HT1080 (cell line): Measurements from ENCODE around the gene FAM171A1. TPM values are rescaled to one million over a fixed set of nuclear protein-coding genes. Genes with fewer than 3 reads are reported as not detected.
"Not testable (repeated sequence)": the region's sequence is repeated elsewhere in the genome, so short reads cannot be mapped to it uniquely, and the experiment has no call there.

Experiments
- DNase-seq: peaks from one replicate; pipeline ENCODE4 v3.0.0-alpha.2; 2015; ENCODE audit warnings: low read depth
- total RNA-seq: library from RNA; depleted of rRNA; stranded (reverse); fragments of >200 nt; shearing (Covaris generic); gene quantifications from 2 replicates; pipeline ENCODE4 v1.2.3, GENCODE V29; 2014

Gene FAM171A1
- total RNA-seq, 1 experiment from 2014 or later = 41.3 TPM

DNA sequence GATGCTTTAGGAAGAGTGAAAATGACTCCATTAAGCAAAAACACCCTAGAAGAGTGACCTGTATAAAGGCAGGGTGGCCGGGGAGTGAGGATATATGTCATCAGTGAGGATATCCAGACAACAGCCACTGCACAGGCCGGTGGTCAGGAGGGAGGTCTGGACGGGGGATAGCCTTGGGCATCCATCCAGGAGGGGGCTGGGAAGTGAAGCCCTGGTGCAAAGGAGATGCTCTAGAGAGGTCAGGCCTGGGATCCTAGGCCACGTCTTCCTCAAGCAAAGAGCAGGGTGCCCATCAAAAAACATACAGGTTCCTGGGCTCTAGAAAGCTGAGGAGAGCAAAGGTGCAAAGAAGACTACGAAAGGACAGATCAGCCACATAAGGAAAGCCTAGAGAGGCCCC, 25.6 kb downstream of the FAM171A1 start:
- DNase-seq = no peak

DNA sequence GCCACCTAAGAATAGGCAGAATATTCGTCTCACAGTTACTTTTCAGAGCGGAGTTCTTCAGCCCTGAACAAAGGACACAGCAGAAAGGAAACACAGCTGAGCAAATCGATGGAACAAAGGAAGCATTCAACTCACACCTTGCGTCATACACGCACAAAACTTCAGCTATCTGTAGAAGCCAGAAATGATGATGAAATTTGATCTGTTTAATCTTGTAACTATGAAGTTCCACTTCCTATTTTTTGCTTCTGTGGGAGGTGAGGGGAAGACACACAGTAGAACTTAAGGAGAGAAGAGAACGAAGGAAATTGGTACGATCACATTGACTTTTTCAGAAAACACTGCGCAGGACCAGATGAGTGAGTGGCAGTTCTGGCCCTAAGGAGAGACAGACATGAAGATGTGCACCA, 26.2 kb downstream of the FAM171A1 start:
- DNase-seq = peak; percentile 94

DNA sequence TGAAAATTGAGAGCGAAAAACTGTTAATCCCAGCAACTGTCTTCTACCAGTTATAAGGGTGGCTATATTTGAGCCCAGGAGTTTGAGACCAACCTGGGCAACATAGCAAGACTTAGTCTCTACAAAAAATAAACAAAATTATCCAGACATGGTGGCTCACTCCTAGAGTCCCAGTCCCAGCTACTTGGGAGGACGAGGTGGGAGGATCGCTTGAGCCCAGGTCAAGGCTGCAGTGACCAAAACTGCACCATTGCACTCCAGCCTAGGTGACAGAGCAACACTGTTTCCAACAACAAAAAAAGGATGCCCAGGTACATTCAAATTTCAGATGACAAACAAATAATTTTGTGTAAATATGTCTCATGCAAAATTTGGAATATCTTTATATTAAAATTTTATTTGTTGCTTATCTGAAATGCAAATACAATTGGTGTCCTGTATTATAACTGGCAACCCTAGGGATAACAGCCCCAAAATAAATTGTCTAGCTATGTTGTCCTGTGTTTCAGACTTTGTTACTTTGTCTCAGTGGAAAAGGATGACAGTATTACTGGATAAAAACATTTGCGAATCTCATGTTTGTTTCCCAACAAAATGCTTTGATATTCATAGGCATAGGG, 26.7 kb downstream of the FAM171A1 start:
- no peak for DNase-seq

DNA sequence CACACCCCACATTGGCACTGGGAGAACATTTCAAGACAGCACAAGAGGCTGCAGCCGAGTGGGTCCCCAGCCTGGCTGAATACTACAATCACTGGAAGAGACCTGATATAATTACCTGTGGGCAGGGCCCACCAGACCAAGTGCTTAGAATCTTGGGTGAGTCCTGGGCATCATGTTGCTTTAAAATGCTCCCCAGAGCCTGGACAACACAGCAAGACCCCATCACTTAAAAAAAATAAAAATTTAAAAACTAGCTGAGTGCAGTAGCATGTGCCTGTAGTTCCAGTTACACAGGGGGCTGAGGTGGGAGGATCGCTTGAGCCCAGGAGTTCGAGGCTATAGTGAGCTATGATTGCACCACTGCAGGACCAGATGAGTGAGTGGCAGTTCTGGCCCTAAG, 28.1 kb downstream of the FAM171A1 start:
- DNase-seq = no peak

DNA sequence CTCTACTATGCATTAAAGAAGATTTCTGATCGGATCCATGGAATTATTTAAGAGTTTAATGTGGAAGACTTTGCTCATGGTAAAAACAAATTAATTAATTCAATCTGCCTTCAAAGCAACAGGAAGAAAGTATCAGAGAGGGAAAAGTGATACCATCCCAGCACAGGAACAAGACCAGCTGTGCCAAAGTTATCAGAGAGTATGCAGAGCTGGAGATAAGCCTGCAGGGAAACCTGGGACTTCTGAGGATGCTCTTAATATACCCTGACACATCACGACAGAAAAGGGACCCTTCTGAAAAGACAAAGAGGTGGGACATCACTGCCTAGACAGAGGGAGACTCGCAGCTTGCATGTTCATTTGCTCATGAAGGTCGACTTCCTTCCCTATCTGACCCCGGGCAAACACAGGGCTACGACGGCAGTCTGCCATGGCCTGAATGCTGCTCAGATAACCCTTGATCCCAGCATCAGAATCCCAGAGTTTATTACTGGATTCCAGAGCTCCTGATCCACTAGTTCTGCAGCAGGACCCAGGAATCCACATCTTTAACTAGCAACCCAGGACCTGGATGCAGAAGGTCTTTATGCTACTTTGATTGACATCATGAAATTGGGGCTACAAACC, 29.5 kb downstream of the FAM171A1 start:
- DNase-seq = no peak

DNA sequence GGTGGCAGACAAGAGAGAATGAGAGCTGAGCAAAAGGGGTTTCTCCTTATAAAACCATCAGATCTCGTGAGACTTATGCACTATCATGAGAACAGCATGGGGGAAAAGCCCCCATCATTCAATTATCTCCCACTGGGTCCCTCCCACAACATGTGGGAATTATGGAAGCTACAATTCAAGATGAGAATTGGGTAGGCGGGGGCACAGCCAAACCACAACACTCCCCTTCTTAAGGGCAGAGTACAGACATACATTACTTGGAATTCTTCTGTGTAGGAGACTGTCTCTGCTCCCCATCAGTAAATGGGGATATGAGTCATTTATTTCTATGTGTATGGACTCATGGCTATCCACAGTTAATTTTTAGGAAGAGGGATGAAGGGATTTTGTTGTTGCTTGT, 31.2 kb downstream of the FAM171A1 start:
- no peak for DNase-seq

DNA sequence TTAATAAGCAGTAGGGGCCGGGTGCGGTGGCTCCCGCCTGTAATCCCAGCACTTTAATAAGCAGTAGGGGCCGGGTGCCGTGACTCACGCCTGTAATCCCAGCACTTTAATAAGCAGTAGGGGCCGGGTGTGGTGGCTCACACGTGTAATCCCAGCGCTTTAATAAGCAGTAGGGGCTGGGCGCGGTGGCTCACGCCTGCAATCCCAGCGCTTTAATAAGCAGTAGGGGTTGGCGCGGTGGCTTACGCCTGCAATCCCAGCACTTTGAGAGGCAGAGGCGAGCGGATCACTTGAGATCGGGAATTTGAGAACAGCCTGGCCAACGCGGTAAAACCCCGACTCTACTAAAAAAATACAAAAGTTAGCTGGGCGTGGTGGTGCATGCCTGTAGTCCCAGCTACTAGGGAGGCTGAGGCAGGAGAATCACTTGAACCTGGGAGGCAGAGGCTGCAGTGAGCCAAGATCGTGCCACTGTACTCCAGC, 33.6 kb downstream of the FAM171A1 start:
- DNase-seq = not testable (repeated sequence)

DNA sequence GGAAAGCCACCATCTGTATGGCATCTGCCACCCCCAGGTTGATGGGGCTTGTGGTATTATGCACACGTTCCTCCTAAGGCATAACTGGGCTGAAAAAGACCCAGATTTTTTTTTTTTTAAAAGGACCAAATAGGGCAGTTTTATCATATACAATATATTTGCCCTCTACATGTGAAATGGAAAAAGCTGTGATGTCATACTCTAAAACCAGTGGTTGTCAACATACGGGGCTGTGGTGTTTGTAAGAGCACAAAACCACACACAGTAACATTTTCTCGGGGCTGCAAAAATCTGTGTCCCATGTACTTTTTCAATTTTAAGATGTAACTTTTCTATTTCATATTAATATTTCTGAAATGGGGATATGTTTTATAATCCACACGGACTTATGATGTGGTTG, 34.9 kb downstream of the FAM171A1 start:
- DNase-seq = no peak

DNA sequence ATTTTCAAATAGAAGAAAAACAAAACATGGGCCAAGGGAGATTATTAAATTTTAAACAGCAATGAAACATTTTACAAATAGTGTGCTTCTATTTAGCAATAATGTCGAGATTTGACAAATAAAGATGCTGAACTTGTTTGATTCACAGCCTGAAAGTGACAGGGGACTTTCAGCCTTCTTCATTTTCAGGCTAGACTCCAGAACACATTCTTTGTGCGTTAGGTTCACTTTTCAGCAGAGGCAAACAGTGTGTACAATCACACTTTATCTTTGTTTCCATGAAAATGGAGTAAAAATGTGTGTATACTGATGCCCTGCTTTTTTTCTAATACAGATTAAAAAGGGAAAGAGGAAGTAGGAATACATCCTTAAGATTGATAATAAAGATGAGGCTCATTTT, 35.6 kb downstream of the FAM171A1 start:
- DNase-seq = no peak

DNA sequence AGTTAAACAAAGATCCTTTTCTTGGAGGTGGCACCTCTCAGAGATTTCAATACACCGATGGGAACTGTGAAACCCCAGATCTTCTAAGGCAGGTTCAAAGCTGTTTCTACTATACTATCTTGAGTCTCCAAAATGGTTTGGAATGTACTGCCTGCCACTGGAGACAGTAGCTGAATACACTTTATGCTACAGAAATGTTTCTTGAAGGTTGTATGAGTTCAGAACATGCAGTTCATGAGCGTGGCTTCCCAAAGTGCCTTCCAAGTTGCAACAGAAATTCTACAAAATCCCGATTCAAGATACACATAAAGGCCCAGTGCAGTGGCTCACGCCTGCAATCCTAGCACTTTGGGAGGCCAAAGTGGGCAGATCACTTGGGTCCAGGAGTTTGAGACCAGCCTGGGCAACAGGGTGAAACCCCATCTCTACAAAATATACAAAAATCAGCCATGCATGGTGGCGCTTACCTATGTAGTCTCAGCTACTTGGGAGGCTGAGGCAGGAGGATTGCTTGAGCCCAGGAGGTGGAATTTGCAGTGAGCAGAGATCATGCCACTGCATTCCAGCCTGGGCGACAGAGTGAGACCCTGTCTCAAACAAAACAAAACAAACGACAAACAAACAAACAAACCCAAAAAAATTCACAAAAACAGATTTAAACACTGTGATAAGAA, 36.3 kb downstream of the FAM171A1 start:
- DNase-seq = no peak

DNA sequence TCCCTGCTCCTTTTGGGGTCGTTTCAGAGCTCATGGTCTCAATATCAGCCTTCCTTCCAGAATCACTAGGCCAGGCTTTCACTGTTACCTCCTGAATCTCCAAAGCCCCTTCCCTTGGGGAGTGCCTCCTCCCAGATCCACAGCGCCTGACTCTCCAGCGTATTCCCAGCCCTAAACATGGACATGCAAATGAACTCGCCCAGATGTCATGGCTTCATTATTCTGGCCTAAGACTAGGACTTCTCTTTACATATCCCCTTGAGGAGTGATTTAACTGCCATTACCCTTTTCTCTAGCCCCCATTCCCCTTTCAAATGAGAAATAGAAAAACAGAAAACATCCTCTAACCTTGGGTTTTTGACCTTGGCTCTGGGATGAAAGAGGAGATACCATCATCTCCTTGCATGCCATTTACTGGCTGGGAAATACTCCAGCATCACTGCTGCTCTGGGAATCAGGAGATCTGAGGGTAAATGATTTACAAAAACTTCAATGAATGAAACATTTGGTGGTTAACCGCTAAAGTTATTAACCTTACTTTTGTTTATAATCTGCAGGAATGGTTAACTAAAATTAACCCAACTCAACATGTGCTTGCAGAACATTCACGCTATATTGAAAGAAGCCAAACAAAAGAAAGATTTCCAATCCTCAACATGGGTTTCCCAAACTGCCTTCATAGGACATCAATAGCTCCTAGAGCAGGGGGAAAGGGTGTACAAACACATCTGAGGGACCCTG, 37.0 kb downstream of the FAM171A1 start:
- DNase-seq = no peak

DNA sequence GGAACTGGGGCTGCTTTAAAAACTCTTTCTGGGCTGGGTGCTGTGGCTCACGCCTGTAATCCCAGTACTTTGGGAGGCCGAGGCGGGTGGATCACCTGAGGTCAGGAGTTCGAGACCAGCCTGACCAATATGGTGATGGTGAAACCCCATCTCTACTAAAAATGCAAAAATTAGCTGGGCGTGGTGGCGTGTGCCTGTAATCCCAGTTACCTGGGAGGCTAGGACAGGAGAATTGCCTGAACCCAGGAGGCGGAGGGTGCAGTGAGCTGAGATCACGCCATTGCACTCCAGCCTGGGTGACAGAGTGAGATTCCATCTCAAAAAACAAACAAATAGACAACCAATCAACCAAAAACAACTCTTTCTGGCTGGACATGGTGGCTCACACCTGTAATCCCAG, 37.9 kb downstream of the FAM171A1 start:
- DNase-seq = not testable (repeated sequence)

DNA sequence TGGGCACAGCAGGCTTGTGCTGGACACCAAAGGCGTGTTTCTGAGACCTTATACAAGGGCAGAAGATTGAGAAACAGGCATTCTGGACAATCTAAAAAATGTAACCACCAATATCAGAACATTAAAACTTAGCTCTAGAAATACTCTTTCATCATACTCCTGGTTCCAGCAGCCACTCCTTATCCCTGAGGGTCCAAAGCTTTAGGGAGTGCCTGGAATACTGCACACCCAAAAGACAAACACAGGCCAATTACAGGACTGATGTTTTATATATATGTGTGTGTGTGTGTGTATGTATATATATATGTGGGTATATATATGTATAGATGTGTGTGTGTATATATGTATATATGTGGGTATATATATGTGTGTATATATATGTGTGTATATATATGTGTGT, 39.6 kb downstream of the FAM171A1 start:
- no peak for DNase-seq

DNA sequence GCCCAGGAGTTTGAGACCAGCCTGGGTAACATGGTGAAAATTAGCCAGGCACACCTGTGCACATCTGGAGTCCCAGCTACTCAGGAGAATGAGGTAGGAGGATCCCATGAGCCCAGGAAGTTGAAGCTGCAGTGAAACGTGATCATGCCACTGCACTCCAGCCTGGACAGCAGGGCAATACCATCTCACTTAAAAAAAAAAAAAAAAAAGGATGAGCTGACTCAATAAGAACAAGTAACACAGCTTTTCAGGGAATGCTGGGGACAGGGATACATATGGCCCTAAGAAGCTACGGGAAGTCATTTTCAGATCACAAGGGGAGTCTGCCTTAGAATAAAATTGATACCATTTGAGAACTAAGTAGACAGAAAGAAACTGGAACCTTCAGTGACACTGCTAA, 41.7 kb downstream of the FAM171A1 start:
- no peak for DNase-seq

DNA sequence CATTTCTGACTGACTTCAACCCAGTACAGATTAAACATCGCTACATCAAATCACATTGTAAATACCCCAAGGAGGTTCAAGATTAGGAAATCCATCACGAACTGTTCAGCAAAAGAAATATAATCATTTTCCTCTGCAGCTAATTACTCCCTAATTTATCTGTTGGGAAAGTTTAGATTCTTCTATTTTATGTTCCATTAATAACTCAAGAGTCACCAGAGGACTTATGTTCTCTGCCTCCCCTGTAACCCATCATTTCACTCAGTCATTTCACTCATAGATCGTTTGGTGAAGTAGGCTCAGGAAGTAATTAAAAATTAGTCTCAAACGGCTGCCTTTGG, 45.2 kb downstream of the FAM171A1 start:
- no peak for DNase-seq

DNA sequence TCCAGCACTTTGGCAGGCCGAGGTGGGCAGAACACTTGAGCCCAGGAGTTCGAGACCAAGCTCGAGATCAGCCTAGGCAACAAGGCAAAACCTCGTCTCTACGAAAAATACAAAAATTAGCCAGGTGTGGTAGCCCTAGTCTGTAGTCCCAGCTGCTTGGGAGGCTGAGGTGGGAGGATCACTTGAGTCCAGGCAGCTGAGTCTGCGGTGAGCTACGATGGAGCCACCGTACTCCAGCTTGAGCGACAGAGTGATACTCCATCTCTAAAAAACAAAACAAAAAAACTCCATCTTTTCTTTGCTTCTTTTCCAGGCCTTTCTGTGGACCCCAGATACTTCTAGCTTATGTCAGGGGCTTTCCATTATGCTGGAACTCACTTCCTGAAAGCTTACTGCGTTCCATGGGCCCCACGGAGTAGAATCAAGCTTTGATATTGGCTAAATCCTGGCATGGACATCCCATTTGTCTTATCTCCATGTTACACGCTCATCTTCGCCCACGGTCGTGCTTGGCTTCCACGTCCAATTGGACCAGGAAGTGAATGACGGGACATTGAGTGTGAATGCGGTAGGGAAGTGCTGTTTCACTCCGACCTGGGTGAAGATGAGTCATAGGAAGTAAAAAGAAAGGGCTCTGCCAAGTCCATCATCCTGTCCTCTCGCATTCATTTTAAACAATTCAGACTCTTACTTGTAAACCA, 45.7 kb downstream of the FAM171A1 start:
- DNase-seq = peak; percentile 96

DNA sequence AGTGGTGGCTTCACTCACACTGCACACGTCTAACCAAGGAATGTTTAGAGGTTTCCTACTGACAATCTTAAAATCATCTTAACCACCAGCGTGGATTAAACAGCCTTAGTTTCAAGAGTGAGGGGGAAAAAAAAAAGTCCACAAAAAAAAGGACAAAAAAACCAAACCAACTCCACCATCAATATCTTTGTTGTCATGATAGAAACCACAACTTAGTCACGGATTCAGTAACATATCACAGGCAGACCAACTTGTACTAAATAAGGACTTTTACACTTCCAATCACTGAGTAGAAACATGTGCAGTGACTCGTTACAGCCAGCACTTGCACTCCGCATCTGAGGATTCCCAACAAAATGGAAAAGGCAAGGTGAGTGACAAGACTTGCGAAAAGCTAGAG, 46.5 kb downstream of the FAM171A1 start:
- no peak for DNase-seq

DNA sequence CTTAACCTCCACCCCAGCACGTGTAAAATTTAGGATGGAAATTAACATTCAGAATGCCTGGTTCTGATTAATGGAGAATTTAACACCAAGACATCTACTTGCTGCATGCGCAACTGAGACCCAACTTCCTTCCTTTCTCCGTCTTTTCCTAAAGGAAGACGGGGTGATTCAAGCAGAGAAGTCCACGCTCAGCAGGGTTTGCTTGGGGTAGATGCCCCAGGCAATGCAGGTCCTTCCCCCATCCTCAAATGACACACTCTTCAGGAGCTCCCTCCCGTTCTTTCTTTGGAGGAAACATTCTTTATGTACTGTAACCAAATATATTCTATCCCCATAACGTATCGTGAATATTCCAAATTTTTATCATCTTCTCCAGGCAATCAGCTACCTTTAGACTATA, 47.0 kb downstream of the FAM171A1 start:
- DNase-seq = no peak

DNA sequence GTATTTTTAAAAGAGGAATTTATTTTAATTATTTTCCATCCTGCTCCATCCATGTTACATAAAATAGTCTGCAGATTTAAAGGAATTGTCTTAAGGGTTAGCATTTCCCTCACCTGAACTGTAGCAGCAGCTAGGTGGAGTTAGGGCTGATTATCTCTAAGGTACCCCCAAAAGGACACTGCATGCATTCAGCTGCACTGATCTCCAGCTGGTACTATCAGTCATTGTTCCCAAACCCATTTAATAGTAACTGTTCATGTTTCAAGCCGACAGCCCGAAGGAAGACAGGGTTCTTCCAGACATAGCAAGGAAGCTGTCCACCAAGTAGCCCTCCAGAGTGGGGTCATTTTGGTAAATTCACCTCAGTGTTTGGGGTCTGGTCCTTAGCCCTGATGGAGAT, 48.7 kb downstream of the FAM171A1 start:
- DNase-seq = no peak

DNA sequence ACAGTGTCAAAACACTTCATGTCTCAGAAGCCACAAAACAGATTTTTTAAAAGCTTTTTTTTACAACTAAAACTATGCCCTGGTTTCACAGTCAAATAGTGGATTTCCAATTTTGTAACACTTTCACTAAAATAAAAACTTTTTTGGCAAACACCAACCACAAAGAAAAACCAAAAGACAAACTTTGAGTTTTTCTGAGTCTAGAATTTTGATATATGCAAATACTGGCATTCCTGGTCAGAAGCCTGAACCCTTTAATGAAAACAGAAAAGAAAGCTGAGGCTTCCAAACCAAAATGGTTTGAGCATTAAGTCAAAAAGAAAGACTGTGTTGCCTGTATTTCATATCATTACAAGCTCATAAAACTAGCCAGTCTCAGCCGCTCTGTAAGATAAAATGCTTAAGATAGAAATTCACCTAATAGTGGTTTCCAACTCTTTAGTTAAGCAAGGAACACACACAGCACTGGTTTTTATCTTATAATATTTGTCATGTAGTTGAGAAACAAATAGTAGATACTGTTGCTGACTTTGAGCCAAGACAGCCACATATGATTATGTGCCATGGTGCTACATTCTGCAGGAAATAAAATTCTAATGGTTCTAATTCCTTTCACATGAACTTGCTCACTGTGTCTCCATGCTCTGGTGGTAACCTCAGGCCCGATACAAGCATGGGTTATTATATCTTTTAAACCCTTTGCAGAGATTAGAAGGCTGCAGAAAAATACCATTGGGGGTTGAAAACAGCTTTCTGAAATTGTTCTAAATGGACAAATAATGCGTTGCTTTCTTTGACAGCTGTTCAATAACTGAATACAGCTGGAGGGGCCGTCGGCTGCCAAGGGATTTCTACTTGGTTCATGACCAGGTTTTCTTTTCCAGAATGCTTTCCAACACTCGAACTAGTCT, 49.4 kb downstream of the FAM171A1 start:
- DNase-seq = no peak
